ENCODE data around the gene CASP10. TPM values are rescaled to one million over a fixed set of nuclear protein-coding genes. Genes with fewer than 3 reads are reported as not detected.

CASP10 gene
- total and polyA plus RNA-seq, 3 experiments from 2014 or later = 6.7 to 8.1 (median 7.3) TPM

DNA sequence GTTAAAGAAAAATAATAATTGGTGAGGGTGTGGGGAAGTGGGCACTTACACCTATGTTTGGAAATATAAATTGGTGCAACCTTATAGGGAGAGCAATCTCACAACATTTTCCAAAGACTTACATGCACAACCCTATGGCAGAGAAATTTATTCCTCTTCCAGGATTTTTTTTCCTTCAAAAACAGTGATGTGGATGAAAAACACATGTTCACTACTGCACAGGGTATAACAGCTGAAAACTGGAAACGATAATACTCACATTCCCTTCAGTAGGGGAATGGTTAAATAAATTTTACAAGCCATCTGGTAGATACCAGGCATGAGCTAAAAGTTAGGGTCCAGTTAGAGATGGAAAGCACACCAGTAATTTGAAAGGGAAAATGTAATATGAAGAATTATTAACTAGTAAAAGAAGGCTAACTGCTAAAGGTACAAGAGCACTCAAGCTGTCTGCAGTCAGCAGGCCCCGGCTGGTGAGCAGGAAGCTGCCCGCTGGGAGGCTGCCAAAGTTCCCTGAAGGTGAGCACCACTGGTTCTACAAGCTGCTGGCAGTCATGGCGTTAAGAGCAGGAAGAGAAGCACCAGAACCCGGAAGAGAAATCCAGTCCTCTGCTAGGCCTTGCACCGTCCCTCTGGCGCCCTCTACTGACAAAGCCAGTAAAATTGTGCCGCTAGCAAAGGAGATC lies 49.0 kb downstream of the CASP10 start:
- H3K36me3 Mint-ChIP-seq = peaks cover 4 to 22% (median 5%) of the 10 kb centered on the region in 3 donors
- H3K27me3 Mint-ChIP-seq = no peaks in the 10 kb centered on the region
- peak overlapping the region; percentile 49 to 89 (median 84) for H3K27ac Mint-ChIP-seq
- Histone ChIP-seq H3K27me3 (ENCODE audit: insufficient read depth, low read length, poor library complexity, severe bottlenecking) (no peaks in the 10 kb centered on the region), H3K36me3 (ENCODE audit: insufficient read depth, low read length) (no peaks in the 10 kb centered on the region), H3K27ac (ENCODE audit: low read depth, low read length) (peak overlapping the region; percentile 13), H3K9me3 (ENCODE audit: low read length) (no peaks in the 10 kb centered on the region), H3K4me3 (ENCODE audit: low read length) (peak overlapping the region; percentile 33), H3K4me1 (ENCODE audit: insufficient read depth, low read length) (peaks cover 49% of the 10 kb centered on the region)
- H3K9me3 Mint-ChIP-seq = no peaks in the 10 kb centered on the region
- peak; percentile 85 to 93 (median 89) for DNase-seq
- CTCF ChIA-PET = interaction anchor here (0.6 to 4.5 kb wide), 65 partner anchors 9 to 521 kb away, joined by 3 to 185 read pairs (median 5); partner anchors contain the start of genes CASP10, CASP8, CFLAR and CLK1
- peaks cover 44 to 54% (median 47%) of the 10 kb centered on the region in 3 donors for H3K4me1 Mint-ChIP-seq
- POLR2A ChIA-PET = interaction anchor here (0.6 to 3.0 kb wide), 11 partner anchors 27 to 713 kb away, joined by 3 to 35 read pairs (median 5); partner anchors contain the start of genes CASP10, CASP8, CFLAR and CLK1
- H3K4me3 Mint-ChIP-seq = peak overlapping the region; percentile 74 to 99 (median 96)

DNA sequence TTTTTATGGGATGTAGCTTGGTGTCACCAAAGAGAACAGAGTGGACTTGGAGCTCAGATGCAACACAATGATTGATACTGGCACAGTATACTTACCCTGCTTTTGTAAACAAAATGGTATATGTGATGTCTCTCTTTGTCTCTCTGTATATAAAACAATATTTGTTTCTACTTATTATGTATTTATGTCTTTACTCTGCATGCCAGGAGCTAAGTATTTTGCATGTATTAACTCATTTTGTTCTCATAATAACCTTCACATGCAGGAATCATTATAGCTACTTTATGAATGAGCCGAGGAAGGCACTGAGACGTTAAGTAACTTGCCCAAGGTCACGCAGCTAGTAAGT lies 49.5 kb downstream of the CASP10 start:
- H3K4me3 Mint-ChIP-seq = peak overlapping the region; percentile 74 to 99 (median 96)
- H3K27me3 ChIP-seq (ENCODE audit: insufficient read depth, low read length, poor library complexity, severe bottlenecking) = no peaks in the 10 kb centered on the region
- peak overlapping the region; percentile 49 to 89 (median 84) for H3K27ac Mint-ChIP-seq
- H3K36me3 ChIP-seq (ENCODE audit: insufficient read depth, low read length) = no peaks in the 10 kb centered on the region
- no peaks in the 10 kb centered on the region for H3K9me3 ChIP-seq (ENCODE audit: low read length)
- CTCF ChIA-PET = interaction anchor here (0.6 to 4.5 kb wide), 65 partner anchors 10 to 521 kb away, joined by 3 to 185 read pairs (median 6); partner anchors contain the start of genes CASP10, CASP8, CFLAR and CLK1
- H3K36me3 Mint-ChIP-seq = peaks cover 4 to 25% (median 5%) of the 10 kb centered on the region in 3 donors
- peak overlapping the region; percentile 81 for H3K4me3 ChIP-seq (ENCODE audit: low read length)
- POLR2A ChIA-PET = interaction anchor here (0.6 to 3.0 kb wide), 11 partner anchors 26 to 712 kb away, joined by 3 to 35 read pairs (median 5); partner anchors contain the start of genes CASP10, CASP8, CFLAR and CLK1
- peaks cover 49 to 58% (median 52%) of the 10 kb centered on the region in 3 donors for H3K4me1 Mint-ChIP-seq
- no peaks in the 10 kb centered on the region for H3K9me3 Mint-ChIP-seq
- DNase-seq = no peak
- H3K27ac ChIP-seq (ENCODE audit: low read depth, low read length) = no peak overlapping the region
- peaks cover 53% of the 10 kb centered on the region for H3K4me1 ChIP-seq (ENCODE audit: insufficient read depth, low read length)
- H3K27me3 Mint-ChIP-seq = no peaks in the 10 kb centered on the region

- H3K27ac ChIP-seq (ENCODE audit: low read depth, low read length) = peak overlapping the region; percentile 80
- Mint-ChIP-seq H3K27ac (peak overlapping the region; percentile 88 to 99 (median 96)), H3K4me1 (peaks cover 57 to 65% (median 58%) of the 10 kb centered on the region in 3 donors), H3K36me3 (peaks cover 9 to 30% (median 10%) of the 10 kb centered on the region in 3 donors), H3K27me3 (no peaks in the 10 kb centered on the region), H3K4me3 (peak overlapping the region; percentile 94 to 99 (median 97)), H3K9me3 (no peaks in the 10 kb centered on the region)
- DNase-seq = peak; percentile 81 to 90 (median 88)
- ChIA-PET POLR2A (interaction anchor here (0.6 to 3.0 kb wide), 13 partner anchors 18 to 521 kb away, joined by 3 to 35 read pairs (median 5); partner anchors contain the start of genes CASP10, CASP8, CFLAR and CLK1), CTCF (interaction anchor here (0.6 to 4.5 kb wide), 32 partner anchors 12 to 520 kb away, joined by 3 to 185 read pairs (median 8); partner anchors contain the start of genes CASP10, CASP8, CFLAR and CLK1)
- H3K4me3 ChIP-seq (ENCODE audit: low read length) = peak overlapping the region; percentile 81
- no peaks in the 10 kb centered on the region for H3K9me3 ChIP-seq (ENCODE audit: low read length)
- peaks cover 61% of the 10 kb centered on the region for H3K4me1 ChIP-seq (ENCODE audit: insufficient read depth, low read length)
- H3K27me3 ChIP-seq (ENCODE audit: insufficient read depth, low read length, poor library complexity, severe bottlenecking) = no peaks in the 10 kb centered on the region
- H3K36me3 ChIP-seq (ENCODE audit: insufficient read depth, low read length) = no peaks in the 10 kb centered on the region
These were observed 50.4 kb downstream of the CASP10 start for GRCh38 chr2:201233192-201233811.

DNA sequence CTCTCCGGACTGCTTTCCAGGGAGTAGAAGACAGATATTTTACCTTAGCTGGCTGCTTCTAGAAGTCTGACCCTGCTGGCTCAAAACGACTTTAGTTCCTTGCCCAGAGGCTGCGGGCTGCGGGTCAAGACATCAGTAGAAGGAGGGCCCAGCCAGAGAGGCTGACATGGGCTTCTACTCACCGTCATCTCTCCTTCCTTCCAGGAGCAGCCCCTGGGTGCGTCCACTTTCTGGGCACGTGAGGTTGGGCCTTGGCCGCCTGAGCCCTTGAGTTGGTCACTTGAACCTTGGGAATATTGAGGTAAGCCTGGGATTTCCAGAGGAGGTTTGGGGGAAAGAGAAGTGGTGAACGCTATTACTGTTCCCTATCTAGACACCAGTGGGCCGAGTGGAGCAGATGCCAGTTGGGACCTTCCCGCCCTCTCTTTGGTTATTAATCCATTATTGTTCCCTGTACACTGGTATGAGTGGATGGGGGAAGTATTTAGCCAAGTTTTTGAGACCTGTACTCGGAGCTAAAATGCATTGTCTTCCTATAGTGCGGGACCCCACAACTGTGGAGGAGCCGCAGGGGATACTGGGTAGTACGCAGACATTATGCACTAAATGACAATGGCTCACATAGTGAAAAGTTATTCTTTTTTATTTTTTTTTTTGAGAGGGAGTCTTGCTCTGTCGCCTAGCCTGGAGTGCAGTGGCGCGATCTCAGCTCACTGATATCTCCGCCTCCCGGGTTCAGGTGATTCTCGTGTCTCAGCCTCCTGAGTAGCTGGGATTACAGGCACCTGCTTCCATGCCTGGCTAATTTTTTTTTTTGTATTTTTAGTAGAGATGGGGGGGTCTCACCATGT lies 51.1 kb downstream of the CASP10 start:
- Mint-ChIP-seq H3K36me3 (peaks cover 9 to 31% (median 10%) of the 10 kb centered on the region in 3 donors), H3K27ac (peak overlapping the region; percentile 88 to 99 (median 96)), H3K4me1 (peaks cover 51 to 59% (median 55%) of the 10 kb centered on the region in 3 donors), H3K27me3 (no peaks in the 10 kb centered on the region), H3K9me3 (no peaks in the 10 kb centered on the region), H3K4me3 (peak overlapping the region; percentile 94 to 99 (median 97))
- Histone ChIP-seq H3K9me3 (ENCODE audit: low read length) (no peaks in the 10 kb centered on the region), H3K4me3 (ENCODE audit: low read length) (peak overlapping the region; percentile 81), H3K27me3 (ENCODE audit: insufficient read depth, low read length, poor library complexity, severe bottlenecking) (no peaks in the 10 kb centered on the region), H3K27ac (ENCODE audit: low read depth, low read length) (peak overlapping the region; percentile 80), H3K36me3 (ENCODE audit: insufficient read depth, low read length) (no peaks in the 10 kb centered on the region), H3K4me1 (ENCODE audit: insufficient read depth, low read length) (peaks cover 55% of the 10 kb centered on the region)
- CTCF ChIA-PET = interaction anchor here (0.6 to 4.5 kb wide), 24 partner anchors 11 to 521 kb away, joined by 3 to 185 read pairs (median 10); partner anchors contain the start of genes CASP10, CASP8, CFLAR and CLK1
- DNase-seq = peak in 1 of 5 donors; percentile 38
- POLR2A ChIA-PET = interaction anchor here (0.9 to 3.0 kb wide), 12 partner anchors 18 to 521 kb away, joined by 3 to 35 read pairs (median 6); partner anchors contain the start of genes CASP10, CASP8, CFLAR and CLK1

- no peaks in the 10 kb centered on the region for H3K27me3 ChIP-seq (ENCODE audit: insufficient read depth, low read length, poor library complexity, severe bottlenecking)
- Mint-ChIP-seq H3K27ac (peak overlapping the region; percentile 8 to 99 (median 96)), H3K9me3 (no peaks in the 10 kb centered on the region), H3K4me3 (peak overlapping the region; percentile 94 to 99 (median 97)), H3K36me3 (peaks cover 14 to 36% (median 14%) of the 10 kb centered on the region in 3 donors), H3K4me1 (peaks cover 53 to 63% (median 59%) of the 10 kb centered on the region in 3 donors), H3K27me3 (no peaks in the 10 kb centered on the region)
- peak overlapping the region; percentile 80 for H3K27ac ChIP-seq (ENCODE audit: low read depth, low read length)
- no peaks in the 10 kb centered on the region for H3K9me3 ChIP-seq (ENCODE audit: low read length)
- H3K4me3 ChIP-seq (ENCODE audit: low read length) = peak overlapping the region; percentile 81
- POLR2A ChIA-PET = interaction anchor here (1.0 to 3.0 kb wide), 3 partner anchors 24 to 26 kb away, joined by 3 to 35 read pairs (median 6); partner anchors contain the start of gene CASP8
- CTCF ChIA-PET = interaction anchor here (1.0 to 4.5 kb wide), 7 partner anchors 27 to 216 kb away, joined by 3 to 185 read pairs (median 19); partner anchors contain the start of genes CASP10 and CASP8
- DNase-seq = no peak
- peaks cover 2% of the 10 kb centered on the region for H3K36me3 ChIP-seq (ENCODE audit: insufficient read depth, low read length)
- peaks cover 51% of the 10 kb centered on the region for H3K4me1 ChIP-seq (ENCODE audit: insufficient read depth, low read length)
These were observed 51.8 kb downstream of the CASP10 start for GRCh38 chr2:201234663-201235135.

- H3K27ac ChIP-seq (ENCODE audit: low read depth, low read length) = no peak overlapping the region
- ChIA-PET CTCF (interaction anchor here (0.7 to 4.5 kb wide), 20 partner anchors 11 to 725 kb away, joined by 3 to 185 read pairs (median 5); partner anchors contain the start of gene CASP8), POLR2A (interaction anchor here (0.7 to 2.2 kb wide), 5 partner anchors 24 to 372 kb away, joined by 3 to 22 read pairs (median 4); partner anchors contain the start of gene CASP8)
- H3K9me3 ChIP-seq (ENCODE audit: low read length) = no peaks in the 10 kb centered on the region
- Mint-ChIP-seq H3K9me3 (no peaks in the 10 kb centered on the region), H3K27ac (peak overlapping the region; percentile 83 to 98 (median 93)), H3K36me3 (peaks cover 24 to 49% (median 27%) of the 10 kb centered on the region in 3 donors), H3K27me3 (no peaks in the 10 kb centered on the region), H3K4me1 (peaks cover 62 to 75% (median 73%) of the 10 kb centered on the region in 3 donors), H3K4me3 (peak overlapping the region; percentile 94 to 99 (median 97))
- peak overlapping the region; percentile 81 for H3K4me3 ChIP-seq (ENCODE audit: low read length)
- H3K36me3 ChIP-seq (ENCODE audit: insufficient read depth, low read length) = peaks cover 6% of the 10 kb centered on the region
- H3K27me3 ChIP-seq (ENCODE audit: insufficient read depth, low read length, poor library complexity, severe bottlenecking) = no peaks in the 10 kb centered on the region
- peaks cover 51% of the 10 kb centered on the region for H3K4me1 ChIP-seq (ENCODE audit: insufficient read depth, low read length)
- peak in 4 of 5 donors; percentile 32 to 73 (median 64) for DNase-seq
These were observed 53.2 kb downstream of the CASP10 start for GRCh38 chr2:201235860-201236811.

Data from CD8-positive, alpha-beta memory T cell (primary cell).